GM19239 (cell line): ENCODE measurements around the gene GSTA3.
"Not testable (repeated sequence)": the region's sequence is repeated elsewhere in the genome, so short reads cannot be mapped to it uniquely, and the experiment has no call there.

Experiments
- DNase-seq: peaks from one replicate; pipeline ENCODE4 v3.0.0; 2011; ENCODE audit warnings: low spot score; ENCODE audit not compliant: insufficient read length
- FAIRE-seq: peaks from 2 replicates; lab custom pipeline; 2011; peaks lifted over from hg19 to GRCh38; lab: Jason Lieb, UNC

Gene GSTA3

GRCh38 chr6:52870335-52871091 lies 39.0 kb downstream of the GSTA3 start:
- FAIRE-seq, DNase-seq: not testable (repeated sequence)

GRCh38 chr6:52868899-52869298 lies 40.6 kb downstream of the GSTA3 start:
- not testable (repeated sequence) for FAIRE-seq, DNase-seq

- FAIRE-seq = no peak
- DNase-seq = no peak
Observed at GRCh38 chr6:52868240-52868639, 41.3 kb downstream of the GSTA3 start.

- FAIRE-seq = not testable (repeated sequence)
Observed at GRCh38 chr6:52861151-52861550, 48.3 kb downstream of the GSTA3 start.

GRCh38 chr6:52858416-52858815 lies 51.1 kb downstream of the GSTA3 start:
- FAIRE-seq (no peak), DNase-seq (no peak)

More at GRCh38 chr6:52861151-52861550, 48.3 kb downstream of the GSTA3 start:
- DNase-seq = not testable (repeated sequence)

GRCh38 chr6:52856137-52856536 lies 53.4 kb downstream of the GSTA3 start:
- DNase-seq, FAIRE-seq: not testable (repeated sequence)

GRCh38 chr6:52849137-52849536 lies 60.4 kb downstream of the GSTA3 start:
- DNase-seq = no peak
- no peak for FAIRE-seq
